Measurements from ENCODE around the gene ZNF26.

The ZNF26 gene

GRCh38 chr12:133063556-133063955 is 77.4 kb downstream of the ZNF26 start:
- DNase-seq = no peak

- no peak for DNase-seq
Measured at GRCh38 chr12:133073836-133074235, 87.7 kb downstream of the ZNF26 start.

Measured in NCI-H2081 (cell line).